Measurements from ENCODE around the gene KDM5B.
"Not testable (repeated sequence)": the region's sequence is repeated elsewhere in the genome, so short reads cannot be mapped to it uniquely, and the experiment has no call there.

The KDM5B gene

GRCh38 chr1:202807926-202808757 lies at the start of gene KDM5B:
Gene KDM5B (minus strand): TSS chr1:202808421. CDS start chr1:202808305, 116 bp downstream.
- DNase-seq (ENCODE audit: low spot score) = peak; percentile 46

- DNase-seq (ENCODE audit: low spot score) = no peak
Observed at GRCh38 chr1:202857136-202857610, 49.0 kb upstream of the KDM5B start.

- DNase-seq (ENCODE audit: low spot score) = no peak
Observed at GRCh38 chr1:202856014-202856413, 47.8 kb upstream of the KDM5B start.

- no peak for DNase-seq (ENCODE audit: low spot score)
Observed at GRCh38 chr1:202854787-202855186, 46.6 kb upstream of the KDM5B start.

GRCh38 chr1:202852163-202852904 lies 44.1 kb upstream of the KDM5B start:
- DNase-seq (ENCODE audit: low spot score) = peak; percentile 27

GRCh38 chr1:202850593-202851362 lies 42.6 kb upstream of the KDM5B start:
- no peak for DNase-seq (ENCODE audit: low spot score)

- no peak for DNase-seq (ENCODE audit: low spot score)
Observed at GRCh38 chr1:202848191-202848542, 39.9 kb upstream of the KDM5B start.

- DNase-seq (ENCODE audit: low spot score) = no peak
Observed at GRCh38 chr1:202844935-202845334, 36.7 kb upstream of the KDM5B start.

GRCh38 chr1:202844259-202844658 lies 36.0 kb upstream of the KDM5B start:
- no peak for DNase-seq (ENCODE audit: low spot score)

- no peak for DNase-seq (ENCODE audit: low spot score)
Observed at GRCh38 chr1:202843081-202843480, 34.9 kb upstream of the KDM5B start.

- DNase-seq (ENCODE audit: low spot score) = no peak
Observed at GRCh38 chr1:202837746-202838262, 29.6 kb upstream of the KDM5B start.

- no peak for DNase-seq (ENCODE audit: low spot score)
Observed at GRCh38 chr1:202836623-202837403, 28.6 kb upstream of the KDM5B start.

- peak; percentile 41 for DNase-seq (ENCODE audit: low spot score)
Observed at GRCh38 chr1:202835548-202836072, 27.4 kb upstream of the KDM5B start.

- no peak for DNase-seq (ENCODE audit: low spot score)
Observed at GRCh38 chr1:202834771-202835547, 26.7 kb upstream of the KDM5B start.

- DNase-seq (ENCODE audit: low spot score) = no peak
Observed at GRCh38 chr1:202831906-202832305, 23.7 kb upstream of the KDM5B start.

- DNase-seq (ENCODE audit: low spot score) = not testable (repeated sequence)
Observed at GRCh38 chr1:202829223-202829622, 21.0 kb upstream of the KDM5B start.

- DNase-seq (ENCODE audit: low spot score) = no peak
Observed at GRCh38 chr1:202825748-202826147, 17.5 kb upstream of the KDM5B start.

GRCh38 chr1:202821467-202821866 lies 13.2 kb upstream of the KDM5B start:
- no peak for DNase-seq (ENCODE audit: low spot score)

GRCh38 chr1:202818819-202819218 lies 10.6 kb upstream of the KDM5B start:
- no peak for DNase-seq (ENCODE audit: low spot score)

GRCh38 chr1:202815120-202815519 lies 6.9 kb upstream of the KDM5B start:
- no peak for DNase-seq (ENCODE audit: low spot score)
